Activated naive CD8-positive, alpha-beta T cell treated with anti-CD3 and anti-CD28 coated beads, Interleukin-2, amount 10 ng/mL, durations not matched to agents 7 days and 5 days (primary cell): ENCODE data around the gene CASKIN1. TPM values are rescaled to one million over a fixed set of nuclear protein-coding genes. Genes with fewer than 3 reads are reported as not detected.
"Not testable (repeated sequence)": the region's sequence is repeated elsewhere in the genome, so short reads cannot be mapped to it uniquely, and the experiment has no call there.

ENCODE experiments used
- ATAC-seq: fragments of 150-1000 bp; cut with Tn5 transposase; one replicate; pipeline ENCODE4 v1.10.0; 2021; ENCODE audit warnings: low read depth, moderate library complexity
- POLR2A ChIA-PET: fragments of 350-600 bp; sonication (Branson Sonifier 250); formaldehyde crosslinking; loops from one replicate; lab custom pipeline; 2021; ENCODE audit warnings: antibody characterized with exemption; lab: Charles Lee
- DNase-seq: peaks from one replicate; pipeline ENCODE4 v3.0.0; 2021
- H3K27ac Mint-ChIP-seq: one replicate; pipeline ENCODE4 v1.8.0; 2022; ENCODE audit warnings: mild to moderate bottlenecking, mixed read lengths
- H3K27me3 Mint-ChIP-seq: one replicate; pipeline ENCODE4 v1.8.0; 2022; ENCODE audit warnings: mild to moderate bottlenecking, moderate library complexity, mixed read lengths
- H3K36me3 Mint-ChIP-seq: one replicate; pipeline ENCODE4 v1.8.0; 2021; ENCODE audit warnings: mild to moderate bottlenecking, mixed read lengths
- H3K4me1 Mint-ChIP-seq: one replicate; pipeline ENCODE4 v1.8.0; 2021; ENCODE audit warnings: mixed read lengths
- H3K4me3 Mint-ChIP-seq: one replicate; pipeline ENCODE4 v1.8.0; 2022; ENCODE audit warnings: mild to moderate bottlenecking, moderate library complexity, mixed read lengths
- H3K9me3 Mint-ChIP-seq: one replicate; pipeline ENCODE4 v1.8.0; 2021; ENCODE audit warnings: mixed read lengths
- total RNA-seq, 2 experiments: library from RNA; stranded (reverse); gene quantifications; one replicate each; pipeline ENCODE4 v1.2.3, GENCODE V29; 2021

CASKIN1 gene
- total RNA-seq, 2 experiments from 2014 or later = 0.88 to 1.1 TPM

DNA sequence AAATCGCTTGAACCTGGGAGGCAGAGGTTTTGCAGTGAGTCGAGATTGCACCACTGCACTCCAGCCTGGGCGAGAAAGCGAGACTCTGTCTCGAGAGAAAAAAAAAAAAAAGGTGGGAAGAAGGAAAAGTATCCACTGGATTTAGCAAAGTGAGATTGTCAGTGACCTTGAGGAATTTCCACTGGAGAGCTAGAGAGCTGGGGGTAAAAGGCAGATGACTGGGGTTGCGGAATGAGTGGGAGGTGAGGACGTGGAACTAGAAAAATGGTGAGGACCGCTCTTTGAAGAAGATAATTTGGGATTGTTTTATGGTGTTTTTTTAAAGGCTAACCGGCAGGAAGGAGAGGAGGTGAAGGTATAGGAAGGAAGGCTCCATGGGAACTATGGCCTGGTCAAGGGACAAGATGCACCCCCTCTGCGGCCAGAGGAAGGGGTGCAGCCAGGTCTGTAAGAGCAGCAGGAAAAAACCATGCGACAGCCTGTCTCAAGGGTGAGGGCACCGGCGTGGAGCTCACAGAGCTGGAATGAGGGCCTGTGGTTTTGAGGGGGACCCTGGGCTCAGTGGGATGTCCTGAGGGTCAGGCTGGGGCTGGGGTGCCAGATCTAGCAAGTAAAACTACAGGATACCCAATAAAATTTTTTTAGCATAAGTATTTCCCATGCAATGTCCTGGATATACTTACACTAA, 8.2 kb upstream of the CASKIN1 start:
- POLR2A ChIA-PET = interaction anchor here (0.6 to 3.0 kb wide), 6 partner anchors 9 to 49 kb away, joined by 3 to 32 read pairs (median 6); partner anchors contain the start of genes E4F1, ECI1, PGP and TRAF7
- no peaks in the 10 kb centered on the region for H3K9me3 Mint-ChIP-seq
- DNase-seq = no peak

DNA sequence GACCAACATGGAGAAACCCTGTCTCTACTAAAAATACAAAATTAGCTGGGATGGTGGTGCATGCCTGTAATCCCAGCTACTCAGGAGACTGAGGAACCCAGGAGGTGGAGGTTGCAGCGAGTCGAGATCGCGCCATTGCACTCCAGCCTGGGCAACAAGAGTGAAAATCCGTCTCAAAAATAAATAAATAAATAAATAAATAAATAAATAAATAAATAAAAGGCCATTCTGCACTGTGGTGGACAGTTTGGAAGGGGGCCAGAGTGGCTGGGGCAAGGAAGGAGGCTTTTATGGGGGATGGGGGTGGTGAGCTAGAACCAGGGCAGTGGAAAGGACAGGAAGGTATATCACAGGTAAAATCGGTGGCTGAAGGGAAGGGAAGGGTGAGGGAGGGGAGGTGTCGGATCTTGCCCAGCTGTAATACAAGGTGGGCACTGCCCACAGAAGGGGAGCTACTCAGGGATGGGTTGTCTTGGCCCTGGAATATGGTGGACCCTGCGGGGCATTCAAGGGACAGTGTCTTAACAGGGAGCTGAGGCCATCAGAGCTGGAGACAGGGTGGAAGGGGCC, 6.8 kb upstream of the CASKIN1 start:
- not testable (repeated sequence) for DNase-seq, ATAC-seq, H3K9me3 Mint-ChIP-seq, H3K36me3 Mint-ChIP-seq
- H3K27me3 Mint-ChIP-seq = peaks cover 13% of the 10 kb centered on the region
- H3K4me1 Mint-ChIP-seq = peaks cover 14% of the 10 kb centered on the region
- POLR2A ChIA-PET = interaction anchor here (1.0 kb wide), 1 partner anchor 48 kb away, joined by 5 read pairs; the partner anchor contains the start of gene TRAF7
- peak overlapping the region; percentile 5 for H3K4me3 Mint-ChIP-seq
- peak overlapping the region; percentile 21 for H3K27ac Mint-ChIP-seq

More for the DNA sequence above, 8.2 kb upstream of the CASKIN1 start:
- Mint-ChIP-seq H3K27ac (peak overlapping the region; percentile 70), H3K4me3 (peak overlapping the region; percentile 77), H3K27me3 (peaks cover 7% of the 10 kb centered on the region), H3K36me3 (peaks cover 6% of the 10 kb centered on the region), H3K4me1 (peaks cover 14% of the 10 kb centered on the region)
- ATAC-seq = no peak

DNA sequence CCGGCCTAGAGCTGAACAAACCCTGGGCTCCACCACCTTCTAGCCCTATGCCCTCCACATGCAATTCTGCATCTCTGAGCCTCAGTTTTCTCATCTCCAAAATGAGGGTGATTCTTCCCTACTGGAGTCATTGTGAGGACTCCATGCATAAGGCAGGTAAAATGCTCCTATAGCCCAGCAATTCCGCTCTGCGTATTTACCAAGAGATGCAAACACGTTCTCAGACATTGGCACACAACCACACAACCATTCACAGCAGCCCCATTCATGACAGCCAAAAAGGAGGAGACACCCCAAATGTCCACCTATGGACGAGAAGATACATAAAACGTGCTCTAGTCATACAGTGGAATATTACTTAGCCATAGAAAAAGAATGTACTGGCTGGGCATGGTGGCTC, 3.9 kb upstream of the CASKIN1 start:
- ATAC-seq (no peak), DNase-seq (no peak)
- Mint-ChIP-seq H3K4me1 (peaks cover 5% of the 10 kb centered on the region), H3K9me3 (no peaks in the 10 kb centered on the region), H3K27me3 (peaks cover 28% of the 10 kb centered on the region), H3K36me3 (no peaks in the 10 kb centered on the region), H3K4me3 (no peak overlapping the region), H3K27ac (no peak overlapping the region)
- POLR2A ChIA-PET = no interaction called here

DNA sequence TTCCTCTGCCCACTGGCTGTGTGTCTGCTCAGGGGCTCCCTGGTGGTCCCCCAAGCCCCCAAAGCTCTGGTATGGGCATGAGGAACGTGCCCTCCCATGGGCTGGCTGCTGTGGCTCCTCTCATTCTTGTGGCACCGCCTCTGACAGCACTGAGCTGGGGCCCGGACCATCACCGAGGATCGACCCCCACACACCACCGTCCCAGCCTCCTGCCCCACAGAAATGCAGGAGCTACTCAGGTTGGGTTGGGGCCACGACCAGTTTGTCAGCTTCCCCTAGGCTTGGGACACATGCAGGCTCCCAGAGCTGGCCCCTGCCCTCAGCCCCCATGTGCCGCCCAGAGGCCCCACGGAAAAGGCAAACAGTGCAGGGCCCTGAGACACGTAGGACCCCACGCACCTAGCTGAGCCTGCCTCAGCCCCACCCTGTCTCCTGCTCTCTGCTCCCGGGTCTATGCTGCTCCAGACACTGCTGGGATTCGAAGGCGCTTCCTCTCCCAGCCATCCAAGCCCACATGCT, 3.3 kb upstream of the CASKIN1 start:
- no peak overlapping the region for H3K4me3 Mint-ChIP-seq
- peaks cover 32% of the 10 kb centered on the region for H3K27me3 Mint-ChIP-seq
- no peak overlapping the region for H3K27ac Mint-ChIP-seq
- no peak for ATAC-seq
- no peaks in the 10 kb centered on the region for H3K36me3 Mint-ChIP-seq
- H3K9me3 Mint-ChIP-seq = no peaks in the 10 kb centered on the region
- POLR2A ChIA-PET = no interaction called here
- DNase-seq = no peak
- H3K4me1 Mint-ChIP-seq = peaks cover 5% of the 10 kb centered on the region

DNA sequence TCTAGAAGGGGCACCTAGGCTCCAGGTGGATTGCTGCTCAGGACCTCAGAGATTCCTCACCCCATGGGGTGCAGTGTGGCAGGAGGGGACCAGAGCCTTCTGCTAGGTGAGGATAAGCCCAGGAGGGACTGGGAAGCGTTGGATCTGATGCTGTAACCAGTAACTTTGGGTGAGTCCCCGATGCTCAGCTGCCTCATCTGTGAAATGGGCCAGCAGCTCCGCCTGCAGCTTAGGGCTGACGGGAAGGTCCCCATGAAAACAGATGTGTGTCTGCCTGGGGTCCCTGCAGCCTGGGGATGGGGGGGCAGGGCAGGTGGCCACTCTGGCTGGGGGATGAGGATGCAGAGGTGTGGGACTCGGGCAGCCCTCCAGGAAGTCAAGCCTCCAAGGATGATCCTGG, 2.7 kb upstream of the CASKIN1 start:
- peaks cover 36% of the 10 kb centered on the region for H3K27me3 Mint-ChIP-seq
- POLR2A ChIA-PET = no interaction called here
- H3K4me3 Mint-ChIP-seq = no peak overlapping the region
- no peaks in the 10 kb centered on the region for H3K9me3 Mint-ChIP-seq
- DNase-seq = no peak
- H3K4me1 Mint-ChIP-seq = peaks cover 1% of the 10 kb centered on the region
- no peaks in the 10 kb centered on the region for H3K36me3 Mint-ChIP-seq
- H3K27ac Mint-ChIP-seq = no peak overlapping the region
- no peak for ATAC-seq

DNA sequence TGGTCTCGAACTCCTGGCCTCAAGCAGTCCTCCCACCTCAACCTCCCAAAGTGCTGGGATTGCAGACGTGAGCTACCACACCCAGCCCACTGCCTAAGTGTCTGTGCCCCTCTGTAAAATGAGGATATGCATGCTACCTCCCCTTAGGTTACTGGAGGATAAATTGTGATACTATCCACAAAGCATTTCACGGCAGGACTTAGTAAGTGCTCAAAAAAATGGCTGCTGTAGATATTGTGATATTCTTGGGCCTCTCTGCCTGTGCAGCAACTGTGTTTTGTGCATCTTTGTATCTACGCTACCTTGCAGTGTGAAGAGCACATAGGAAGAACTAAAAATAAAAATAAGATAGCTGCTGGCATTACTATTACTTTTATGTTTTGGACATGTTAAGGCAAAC, 1.9 kb upstream of the CASKIN1 start:
- Mint-ChIP-seq H3K9me3 (no peaks in the 10 kb centered on the region), H3K4me1 (peaks cover 1% of the 10 kb centered on the region), H3K36me3 (no peaks in the 10 kb centered on the region), H3K27me3 (peaks cover 39% of the 10 kb centered on the region), H3K27ac (no peak overlapping the region), H3K4me3 (no peak overlapping the region)
- ATAC-seq (no peak), DNase-seq (no peak)
- POLR2A ChIA-PET = no interaction called here

DNA sequence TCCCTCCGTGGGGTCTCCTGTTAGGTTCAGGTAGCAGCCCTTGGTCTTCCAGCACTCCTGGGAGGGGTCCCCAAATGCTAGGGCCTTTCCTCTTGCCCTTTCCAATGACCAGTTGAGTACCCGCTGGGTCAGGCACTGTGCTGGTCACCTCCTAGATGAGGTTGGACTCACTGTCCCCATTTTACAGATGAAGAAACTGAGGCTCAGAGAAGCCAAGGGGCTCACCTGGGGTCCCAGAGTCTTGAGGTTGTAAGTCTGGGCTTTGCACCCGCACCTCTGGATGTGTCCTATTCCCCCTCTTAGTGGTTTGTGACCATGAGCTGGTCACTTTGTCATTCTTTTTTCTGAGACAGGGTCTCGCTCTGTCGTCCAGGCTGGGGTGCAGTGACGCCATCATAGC, 1.4 kb upstream of the CASKIN1 start:
- DNase-seq = no peak
- no peaks in the 10 kb centered on the region for H3K36me3 Mint-ChIP-seq

DNA sequence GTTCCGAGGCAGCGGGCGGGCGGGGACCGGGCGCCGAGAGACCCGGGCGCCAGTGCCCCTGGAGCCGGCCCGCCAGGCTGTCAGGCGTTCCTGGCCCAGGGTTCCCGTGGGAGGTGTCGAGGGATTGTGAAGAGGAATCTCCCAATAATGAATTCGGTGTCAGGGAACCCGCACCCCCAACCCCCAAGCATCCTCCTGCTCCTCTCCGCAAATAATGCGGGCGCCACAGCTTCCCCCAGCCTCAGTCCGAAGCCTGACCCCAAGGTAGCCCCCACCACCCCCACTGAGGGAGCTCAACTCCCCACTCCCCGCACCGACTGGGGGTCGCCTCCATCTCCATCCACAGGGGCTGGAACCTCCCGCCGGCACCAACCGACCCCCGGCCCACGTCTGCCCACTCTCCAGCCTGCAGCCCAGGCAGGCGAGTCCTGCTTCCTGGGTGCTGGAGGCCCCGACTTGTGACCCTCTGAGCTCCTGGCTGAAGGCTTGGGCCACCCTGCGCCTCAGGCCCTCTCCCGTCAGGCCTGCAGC, 641 bp upstream of the CASKIN1 start:
- Mint-ChIP-seq H3K27me3 (peaks cover 40% of the 10 kb centered on the region), H3K36me3 (no peaks in the 10 kb centered on the region), H3K4me3 (peak overlapping the region; percentile 35), H3K27ac (no peak overlapping the region), H3K9me3 (no peaks in the 10 kb centered on the region), H3K4me1 (peaks cover 1% of the 10 kb centered on the region)
- POLR2A ChIA-PET = interaction anchor here (0.5 kb wide), 1 partner anchor 122 kb away, joined by 3 read pairs; no protein-coding TSS in a partner anchor
- DNase-seq (no peak), ATAC-seq (no peak)

More for the DNA sequence above, 1.4 kb upstream of the CASKIN1 start:
- no peaks in the 10 kb centered on the region for H3K9me3 Mint-ChIP-seq
- H3K4me3 Mint-ChIP-seq = no peak overlapping the region
- ATAC-seq = no peak
- H3K4me1 Mint-ChIP-seq = peaks cover 1% of the 10 kb centered on the region
- POLR2A ChIA-PET = no interaction called here
- H3K27me3 Mint-ChIP-seq = peaks cover 39% of the 10 kb centered on the region
- no peak overlapping the region for H3K27ac Mint-ChIP-seq

DNA sequence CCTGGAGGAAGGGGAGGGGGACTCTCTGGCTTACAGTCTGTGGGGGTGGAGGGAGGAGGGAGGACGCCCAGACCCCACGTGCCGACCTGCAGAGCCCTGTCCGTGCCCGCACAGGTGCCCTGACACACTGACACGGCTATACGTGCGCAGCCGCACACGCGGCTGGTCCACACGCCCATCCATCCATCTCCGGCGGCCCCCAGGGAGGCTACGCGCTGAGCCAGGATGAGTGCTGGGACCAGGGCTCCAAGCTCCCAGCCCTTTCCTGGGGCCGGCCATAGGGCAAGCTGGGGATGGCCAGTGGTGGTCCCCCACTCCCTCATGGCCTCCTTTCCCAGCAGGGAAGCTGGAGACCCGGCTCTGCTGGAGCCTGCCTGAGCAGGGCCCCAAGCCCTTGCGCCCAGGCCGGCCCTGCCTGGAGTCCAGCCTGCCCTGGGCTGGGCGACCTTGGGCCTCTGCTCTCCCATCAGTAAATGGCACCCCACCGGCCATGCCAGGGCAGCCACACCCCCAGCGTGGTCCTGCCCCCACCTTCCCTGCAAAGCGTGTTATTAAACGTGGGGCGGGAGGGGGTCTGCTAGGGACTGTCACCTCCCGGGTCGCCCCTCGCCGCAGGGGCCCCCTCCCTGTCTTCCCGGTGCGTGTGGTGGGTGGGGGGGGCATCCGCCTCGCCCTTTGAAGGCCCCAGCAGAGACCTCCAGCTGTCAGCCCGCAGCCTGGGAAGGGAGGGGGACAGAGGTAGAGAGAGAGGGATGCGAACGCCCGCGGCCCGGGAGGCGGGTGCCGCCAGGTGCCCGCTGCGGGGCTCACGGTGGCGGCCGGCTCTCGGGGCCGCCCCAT, 863 bp downstream of the CASKIN1 start:
- H3K36me3 Mint-ChIP-seq = no peaks in the 10 kb centered on the region
- no peak for DNase-seq
- POLR2A ChIA-PET = interaction anchor here (0.6 to 1.9 kb wide), 4 partner anchors 10 to 56 kb away, joined by 3 to 9 read pairs (median 7); partner anchors contain the start of genes ECI1, MLST8 and TRAF7
- ATAC-seq = no peak
- H3K4me1 Mint-ChIP-seq = peaks cover 1% of the 10 kb centered on the region
- H3K27me3 Mint-ChIP-seq = peaks cover 40% of the 10 kb centered on the region
- no peaks in the 10 kb centered on the region for H3K9me3 Mint-ChIP-seq
- peak overlapping the region; percentile 48 for H3K4me3 Mint-ChIP-seq
- H3K27ac Mint-ChIP-seq = no peak overlapping the region

DNA sequence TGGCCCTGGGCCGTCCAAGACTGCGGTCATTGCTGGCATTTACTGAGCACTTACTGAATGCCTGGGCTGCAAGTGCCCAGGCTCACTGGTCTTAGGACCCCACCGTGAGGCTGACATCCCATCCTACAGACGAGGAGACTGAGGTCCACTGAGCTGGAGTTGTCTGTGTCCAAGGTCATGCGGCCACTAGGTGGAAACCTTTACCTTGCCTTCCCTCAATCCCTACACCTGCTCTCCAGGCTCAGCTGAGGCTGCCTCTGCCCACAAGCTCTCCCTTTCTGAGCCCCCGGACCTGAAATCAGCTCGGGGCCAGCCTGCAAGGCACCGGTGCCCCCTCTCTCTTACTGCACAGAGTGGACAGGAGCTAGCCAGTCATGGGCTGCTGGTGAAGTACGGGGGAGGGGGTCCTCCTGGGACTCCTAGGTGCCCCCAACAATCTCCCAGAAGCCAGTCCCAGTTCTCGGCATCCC, 1.5 kb downstream of the CASKIN1 start:
- POLR2A ChIA-PET = interaction anchor here (0.6 to 1.9 kb wide), 4 partner anchors 11 to 57 kb away, joined by 3 to 9 read pairs (median 7); partner anchors contain the start of genes ECI1, MLST8 and TRAF7
- no peak overlapping the region for H3K4me3 Mint-ChIP-seq
- DNase-seq (peak; percentile 49), ATAC-seq (peak; percentile 56)
- H3K27me3 Mint-ChIP-seq = peaks cover 35% of the 10 kb centered on the region
- no peaks in the 10 kb centered on the region for H3K9me3 Mint-ChIP-seq
- H3K36me3 Mint-ChIP-seq = no peaks in the 10 kb centered on the region
- H3K4me1 Mint-ChIP-seq = peaks cover 1% of the 10 kb centered on the region
- H3K27ac Mint-ChIP-seq = no peak overlapping the region

DNA sequence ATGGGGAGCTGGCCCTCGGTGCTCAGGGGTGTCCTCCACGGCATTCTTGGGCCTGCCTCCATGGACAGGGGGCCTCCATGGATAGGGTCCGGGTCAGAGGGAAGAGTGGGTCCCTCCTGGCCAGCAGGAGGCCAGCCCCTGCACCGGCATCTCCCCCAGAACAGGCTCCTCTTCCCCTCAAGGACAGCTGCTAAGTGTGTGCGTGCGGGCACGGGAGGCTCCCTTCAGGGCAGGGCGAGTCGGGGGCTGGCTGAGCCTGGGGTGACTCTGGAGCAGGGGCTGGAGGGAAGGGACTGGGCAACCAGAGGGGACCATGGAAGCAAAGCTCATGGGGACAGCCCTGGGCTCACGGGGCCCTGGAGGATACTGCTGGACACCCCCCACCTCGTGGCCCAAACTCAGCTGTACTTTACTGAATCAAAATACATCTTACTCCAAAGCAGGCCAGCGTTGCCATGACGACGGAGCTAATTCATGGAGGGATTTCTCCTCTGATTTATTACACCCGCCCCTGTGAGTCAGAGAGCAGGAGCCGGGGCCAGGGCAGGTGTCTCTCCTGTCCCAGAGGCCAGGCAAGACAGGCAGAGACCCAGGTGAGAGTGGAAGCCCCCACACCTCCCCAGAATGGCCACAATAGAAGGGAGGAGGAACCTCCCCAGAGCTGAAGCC, 2.1 kb downstream of the CASKIN1 start:
- ATAC-seq (no peak), DNase-seq (no peak)
- Mint-ChIP-seq H3K4me1 (peaks cover 1% of the 10 kb centered on the region), H3K27ac (no peak overlapping the region), H3K36me3 (no peaks in the 10 kb centered on the region), H3K4me3 (no peak overlapping the region), H3K9me3 (no peaks in the 10 kb centered on the region), H3K27me3 (peaks cover 33% of the 10 kb centered on the region)
- POLR2A ChIA-PET = interaction anchor here (1.3 to 1.9 kb wide), 3 partner anchors 11 to 57 kb away, joined by 6 to 9 read pairs (median 8); partner anchors contain the start of genes ECI1, MLST8 and TRAF7

DNA sequence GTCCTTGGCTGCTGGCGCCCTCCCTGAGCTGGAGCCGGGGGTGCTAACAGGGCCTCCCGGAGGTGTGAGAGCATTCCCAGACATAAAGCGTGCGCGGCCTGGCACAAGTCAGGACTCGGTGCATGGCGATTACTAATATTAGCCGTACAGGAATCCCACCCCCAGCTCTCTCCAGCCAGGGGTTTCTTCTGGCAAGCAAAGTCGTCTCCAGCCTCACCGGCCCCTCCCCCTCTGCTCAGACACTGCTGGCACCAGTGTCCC, 5.0 kb downstream of the CASKIN1 start:
- POLR2A ChIA-PET = no interaction called here
- no peak overlapping the region for H3K4me3 Mint-ChIP-seq

More for the DNA sequence above, 5.0 kb downstream of the CASKIN1 start:
- peaks cover 15% of the 10 kb centered on the region for H3K27me3 Mint-ChIP-seq
- peaks cover 1% of the 10 kb centered on the region for H3K4me1 Mint-ChIP-seq
- no peak for ATAC-seq
- no peak for DNase-seq
- no peaks in the 10 kb centered on the region for H3K9me3 Mint-ChIP-seq
- no peak overlapping the region for H3K27ac Mint-ChIP-seq
- no peaks in the 10 kb centered on the region for H3K36me3 Mint-ChIP-seq
